Rectal smooth muscle tissue (tissue), 1 donor: ENCODE results near the gene SIK2.

ENCODE experiments used
- H3K27ac ChIP-seq: one replicate; pipeline ENCODE4 v1.7.0; 2013; ENCODE audit warnings: low read depth, low read length, inconsistent platforms
- H3K27me3 ChIP-seq: one replicate; pipeline ENCODE4 v1.7.0; 2013; ENCODE audit warnings: low read length; ENCODE audit not compliant: control insufficient read depth, insufficient read depth
- H3K36me3 ChIP-seq: one replicate; pipeline ENCODE4 v1.7.0; 2013; ENCODE audit warnings: low read length; ENCODE audit not compliant: control insufficient read depth, insufficient read depth
- H3K4me1 ChIP-seq: one replicate; pipeline ENCODE4 v1.7.0; 2013; ENCODE audit warnings: low read length; ENCODE audit not compliant: control insufficient read depth, insufficient read depth
- H3K4me3 ChIP-seq: one replicate; pipeline ENCODE4 v1.7.0; 2013; ENCODE audit warnings: low read length
- H3K9ac ChIP-seq: one replicate; pipeline ENCODE4 v1.7.0; 2013; ENCODE audit warnings: low read length

The SIK2 gene

DNA sequence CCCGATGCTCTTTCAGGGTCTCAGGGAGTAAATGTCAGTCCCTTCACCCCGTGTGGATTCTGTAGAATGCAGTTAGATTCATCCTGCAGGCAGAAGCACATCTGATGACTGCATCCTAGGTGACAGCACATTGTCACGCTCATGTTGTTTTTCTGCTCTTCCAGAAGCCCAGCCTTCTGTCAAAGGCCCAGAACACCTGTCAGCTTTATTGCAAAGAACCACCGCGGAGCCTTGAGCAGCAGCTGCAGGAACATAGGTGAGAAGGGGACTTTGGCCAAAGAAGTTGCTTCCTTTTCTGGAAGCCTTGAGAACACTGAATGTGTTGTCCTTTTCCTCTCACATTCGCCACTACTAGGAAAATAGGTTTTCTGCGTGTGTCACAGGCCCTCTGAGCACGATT is 120.3 kb downstream of the SIK2 start:
- Histone ChIP-seq H3K36me3 (peaks cover 49% of the 10 kb centered on the region), H3K27ac (no peak overlapping the region), H3K27me3 (no peaks in the 10 kb centered on the region), H3K4me1 (peaks cover 10% of the 10 kb centered on the region), H3K9ac (no peak overlapping the region), H3K4me3 (no peak overlapping the region)

GRCh38 chr11:111723595-111723994 is 121.3 kb downstream of the SIK2 start:
- no peak overlapping the region for H3K27ac ChIP-seq
- H3K36me3 ChIP-seq, result peaks cover 52% of the 10 kb centered on the region
- peaks cover 4% of the 10 kb centered on the region for H3K4me1 ChIP-seq
- H3K9ac ChIP-seq, result no peak overlapping the region
- no peak overlapping the region for H3K4me3 ChIP-seq
- no peaks in the 10 kb centered on the region for H3K27me3 ChIP-seq

DNA sequence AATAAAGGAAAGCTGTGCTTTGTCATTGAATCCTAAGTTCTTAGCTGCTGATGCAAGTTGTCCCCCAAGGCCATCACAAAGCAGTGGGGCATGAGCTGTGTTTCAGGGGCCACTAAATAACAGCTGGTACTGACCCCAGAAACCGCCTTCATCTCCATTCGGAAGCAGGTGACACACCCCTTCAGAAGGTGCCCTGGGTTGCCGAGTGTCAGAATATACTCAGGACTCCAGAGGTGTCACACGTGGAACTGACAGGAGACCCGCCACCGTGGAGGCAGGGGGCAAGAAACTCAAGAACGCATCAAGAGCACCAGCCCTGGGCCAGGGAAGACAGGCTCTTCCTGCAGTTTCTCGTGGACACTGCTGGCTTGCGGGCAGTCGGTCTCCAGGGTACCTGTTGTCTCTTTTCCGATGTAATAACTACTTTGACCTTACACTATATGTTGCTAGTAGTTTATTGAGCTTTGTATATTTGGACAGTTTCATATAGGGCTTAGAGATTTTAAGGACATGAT is 122.4 kb downstream of the SIK2 start:
- Histone ChIP-seq H3K9ac (no peak overlapping the region), H3K27me3 (no peaks in the 10 kb centered on the region), H3K4me3 (no peak overlapping the region), H3K36me3 (peaks cover 53% of the 10 kb centered on the region), H3K27ac (no peak overlapping the region), H3K4me1 (no peaks in the 10 kb centered on the region)

DNA sequence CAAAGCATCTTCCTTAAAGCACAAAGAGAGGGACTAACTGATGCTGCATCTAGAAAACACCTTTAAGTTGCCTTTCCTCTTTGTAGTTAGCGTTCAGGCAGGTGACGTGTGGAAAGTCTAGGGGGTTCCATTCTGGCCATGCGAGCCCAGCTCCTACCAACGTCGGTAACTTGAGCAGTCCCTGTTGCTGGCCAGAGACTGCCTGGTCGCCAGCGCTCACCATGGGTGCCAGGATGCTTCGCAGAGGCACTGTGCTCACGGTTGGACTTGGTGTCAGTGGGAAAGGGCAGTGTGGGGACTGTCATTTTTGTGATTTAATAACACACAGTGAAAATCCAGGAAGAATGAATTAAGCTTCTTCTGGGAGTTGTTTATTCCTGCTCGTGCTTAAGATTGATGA is 123.4 kb downstream of the SIK2 start:
- no peaks in the 10 kb centered on the region for H3K4me1 ChIP-seq
- no peak overlapping the region for H3K27ac ChIP-seq
- no peak overlapping the region for H3K9ac ChIP-seq
- H3K36me3 ChIP-seq, result peaks cover 46% of the 10 kb centered on the region
- no peaks in the 10 kb centered on the region for H3K27me3 ChIP-seq
- H3K4me3 ChIP-seq, result no peak overlapping the region

DNA sequence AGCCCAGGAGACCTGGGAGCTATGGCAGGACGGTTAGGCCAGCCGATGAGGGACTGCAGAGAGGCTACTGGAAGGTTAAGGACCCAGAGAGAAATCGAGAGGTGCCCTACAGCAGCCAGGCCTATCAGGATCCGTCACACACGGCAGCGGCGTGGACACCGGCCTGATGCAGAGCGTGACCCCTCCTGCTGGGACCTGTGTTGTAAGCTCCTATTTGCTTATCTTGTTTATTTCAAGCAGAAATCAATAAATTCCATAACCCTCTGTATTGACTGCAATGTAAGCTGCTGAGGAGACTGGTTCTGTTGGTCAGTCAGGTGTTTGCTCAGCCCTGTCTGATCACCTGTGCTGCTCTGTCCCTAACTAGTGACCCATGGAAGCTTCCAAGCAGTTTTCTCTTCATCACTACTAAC is 124.1 kb downstream of the SIK2 start:
- Histone ChIP-seq H3K9ac (no peak overlapping the region), H3K27me3 (no peaks in the 10 kb centered on the region), H3K27ac (no peak overlapping the region), H3K4me3 (no peak overlapping the region), H3K4me1 (no peaks in the 10 kb centered on the region), H3K36me3 (peaks cover 39% of the 10 kb centered on the region)

- H3K27ac ChIP-seq, result no peak overlapping the region
Measured at GRCh38 chr11:111727431-111727830, 125.2 kb downstream of the SIK2 start.

GRCh38 chr11:111729071-111729830 is 127.0 kb downstream of the SIK2 start:
- no peak overlapping the region for H3K9ac ChIP-seq
- H3K27ac ChIP-seq, result peak overlapping the region; percentile 20
- H3K4me1 ChIP-seq, result peaks cover 16% of the 10 kb centered on the region
- no peak overlapping the region for H3K4me3 ChIP-seq
- no peaks in the 10 kb centered on the region for H3K27me3 ChIP-seq
- H3K36me3 ChIP-seq, result peaks cover 21% of the 10 kb centered on the region

More at GRCh38 chr11:111727431-111727830, 125.2 kb downstream of the SIK2 start:
- Histone ChIP-seq H3K27me3 (no peaks in the 10 kb centered on the region), H3K36me3 (peaks cover 35% of the 10 kb centered on the region), H3K4me3 (no peak overlapping the region), H3K9ac (no peak overlapping the region), H3K4me1 (no peaks in the 10 kb centered on the region)

- peaks cover 22% of the 10 kb centered on the region for H3K4me1 ChIP-seq
- peaks cover 16% of the 10 kb centered on the region for H3K36me3 ChIP-seq
- H3K27ac ChIP-seq, result no peak overlapping the region
- no peak overlapping the region for H3K9ac ChIP-seq
- H3K27me3 ChIP-seq, result no peaks in the 10 kb centered on the region
- no peak overlapping the region for H3K4me3 ChIP-seq
Measured at GRCh38 chr11:111729831-111730311, 127.6 kb downstream of the SIK2 start.

DNA sequence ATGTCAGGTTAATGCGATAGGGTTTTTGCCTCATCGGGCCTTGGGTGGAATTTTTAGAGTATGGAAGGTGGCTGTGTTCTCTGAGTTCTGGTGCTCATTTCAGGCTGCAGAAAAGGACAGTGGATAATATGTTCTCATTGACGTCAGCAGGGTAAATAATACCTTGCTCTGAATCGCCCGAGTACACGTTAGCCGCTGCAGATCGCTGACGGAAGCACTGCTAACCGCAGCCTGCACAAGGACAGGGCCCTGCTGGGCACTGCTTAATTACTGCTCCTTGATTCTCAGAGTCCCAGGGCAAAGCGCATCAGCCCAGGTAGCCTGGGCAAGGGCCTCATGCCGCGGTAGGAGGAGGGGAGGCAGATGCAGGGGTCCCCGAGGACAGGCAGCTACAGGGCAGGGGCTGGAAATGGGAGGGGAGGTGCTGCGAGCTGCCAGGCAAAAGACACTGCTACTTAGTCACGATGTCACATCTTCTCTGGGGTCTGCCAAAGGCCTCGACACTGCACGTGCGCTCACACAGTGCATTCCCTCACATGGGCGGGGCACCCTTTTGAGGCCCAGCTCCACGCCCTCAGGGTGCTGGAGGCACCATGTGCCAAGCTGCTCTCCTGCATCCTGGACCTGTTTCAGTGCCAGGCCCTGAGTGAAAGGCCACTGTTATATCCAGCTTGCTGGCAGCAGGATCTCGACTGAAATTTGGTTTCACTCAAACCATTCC is 128.8 kb downstream of the SIK2 start:
- no peak overlapping the region for H3K4me3 ChIP-seq
- no peaks in the 10 kb centered on the region for H3K27me3 ChIP-seq
- H3K9ac ChIP-seq, result no peak overlapping the region
- peaks cover 16% of the 10 kb centered on the region for H3K36me3 ChIP-seq
- H3K4me1 ChIP-seq, result peaks cover 34% of the 10 kb centered on the region
- no peak overlapping the region for H3K27ac ChIP-seq

DNA sequence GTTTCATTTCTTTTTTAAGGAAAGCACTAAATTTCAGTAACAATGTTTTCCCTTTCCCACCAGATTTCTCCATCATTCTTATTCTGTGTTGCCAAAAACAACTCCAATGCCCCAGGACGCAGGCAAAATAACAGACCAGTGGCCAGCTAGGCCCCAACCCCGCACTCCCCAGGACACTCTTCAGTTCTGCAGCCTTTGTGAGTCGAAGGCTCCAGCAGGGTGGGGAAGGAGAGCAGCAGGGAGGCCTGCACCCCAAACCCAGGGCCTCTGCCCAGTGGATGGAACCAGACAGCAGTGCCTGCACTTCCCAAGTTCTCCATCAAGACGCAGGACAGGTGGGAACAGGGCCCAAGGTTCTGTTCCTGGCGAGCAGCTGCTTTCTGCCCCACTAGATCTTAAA is 129.6 kb downstream of the SIK2 start:
- Histone ChIP-seq H3K27me3 (no peaks in the 10 kb centered on the region), H3K36me3 (peaks cover 9% of the 10 kb centered on the region), H3K4me1 (peaks cover 42% of the 10 kb centered on the region), H3K27ac (no peak overlapping the region), H3K9ac (no peak overlapping the region), H3K4me3 (no peak overlapping the region)

DNA sequence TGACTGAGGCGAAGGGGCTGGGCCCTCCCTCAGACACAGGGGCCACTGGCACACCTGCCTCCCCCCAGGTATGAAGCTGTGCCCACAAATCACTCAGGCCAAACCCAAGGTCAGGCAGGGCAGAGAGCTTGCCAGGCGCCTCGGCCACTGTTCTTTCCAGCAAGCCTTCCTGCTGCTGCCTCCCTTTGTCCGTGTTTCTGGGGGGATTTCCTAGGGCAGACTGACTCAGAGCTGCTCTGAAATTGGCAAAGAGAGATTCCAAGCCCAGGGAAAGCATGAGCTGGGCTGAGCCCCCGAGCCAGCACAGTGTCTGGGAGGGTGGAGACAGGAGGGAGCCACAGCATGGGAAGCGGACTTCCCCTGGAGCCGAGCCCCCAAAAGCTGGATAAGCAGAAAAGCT is 130.8 kb downstream of the SIK2 start:
- peak overlapping the region; percentile 93 for H3K27ac ChIP-seq
- no peak overlapping the region for H3K4me3 ChIP-seq
- H3K4me1 ChIP-seq, result peaks cover 52% of the 10 kb centered on the region
- no peaks in the 10 kb centered on the region for H3K27me3 ChIP-seq
- H3K9ac ChIP-seq, result no peak overlapping the region
- H3K36me3 ChIP-seq, result peaks cover 2% of the 10 kb centered on the region

- Histone ChIP-seq H3K27me3 (no peaks in the 10 kb centered on the region), H3K36me3 (peaks cover 2% of the 10 kb centered on the region), H3K4me3 (peak overlapping the region; percentile 5), H3K27ac (peak overlapping the region; percentile 93), H3K4me1 (peaks cover 54% of the 10 kb centered on the region), H3K9ac (no peak overlapping the region)
Measured at GRCh38 chr11:111733611-111734088, 131.4 kb downstream of the SIK2 start.
